Gastroesophageal sphincter (tissue), 3 donors: Measurements from ENCODE around the gene KNDC1.

Source experiments
- CTCF ChIP-seq, 4 experiments: fragments of 200-600 bp in 2 of 4; fragments of 450-650 bp in 2 of 4; sonication (generic) in 1 of 4; IDR thresholded peaks; one replicate each; pipeline ENCODE4 v1.5.1; 2017 to 2019; ENCODE audit warnings: antibody characterized with exemption in 4 of 4, mild to moderate bottlenecking in 2 of 4, moderate library complexity in 2 of 4
- POLR2AphosphoS5 ChIP-seq: sonication (generic); formaldehyde crosslinking; IDR thresholded peaks from one replicate; pipeline ENCODE4 v1.6.1; 2017; ENCODE audit warnings: antibody characterized with exemption

GRCh38 chr10:133243593-133243992 is 83.6 kb downstream of the KNDC1 start:
- TF ChIP-seq CTCF (IDR thresholded peaks at IDR 0.05) (no peak), POLR2AphosphoS5 (no peak)
